ENCODE measurements around the gene LENG9. TPM values are rescaled to one million over a fixed set of nuclear protein-coding genes. Genes with fewer than 3 reads are reported as not detected.

LENG9 gene
- total RNA-seq, 1 donor from 2014 or later, result 3.7 TPM

DNA sequence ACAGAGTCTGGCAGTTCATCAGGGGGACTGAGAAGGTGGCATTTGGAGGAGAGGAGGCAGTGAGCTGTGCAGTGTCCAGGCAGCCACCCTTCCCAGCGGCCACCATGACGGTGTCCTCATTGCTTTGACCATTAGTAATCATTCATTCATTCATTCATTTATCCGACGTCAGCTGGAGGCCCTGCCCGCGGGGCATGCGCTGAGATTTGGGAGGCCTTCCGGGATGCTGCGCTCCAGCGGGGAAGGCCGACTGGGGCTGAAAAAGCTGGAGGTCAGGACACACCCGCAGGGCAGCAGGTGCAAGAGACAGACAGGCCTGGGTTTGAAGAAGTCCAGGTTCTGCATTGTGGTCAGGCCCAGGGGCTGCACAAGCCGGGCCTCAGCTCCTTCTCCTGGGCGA is 39.4 kb downstream of the LENG9 start:
- DNase-seq (ENCODE audit: low read depth), result no peak
- Mint-ChIP-seq H3K4me1 (ENCODE audit: low read depth, unreplicated experiment) (peaks cover 7% of the 10 kb centered on the region), H3K4me3 (ENCODE audit: unreplicated experiment) (no peak overlapping the region), H3K9me3 (ENCODE audit: unreplicated experiment) (no peaks in the 10 kb centered on the region), H3K27ac (ENCODE audit: unreplicated experiment) (no peak overlapping the region), H3K36me3 (ENCODE audit: low read depth, unreplicated experiment) (no peaks in the 10 kb centered on the region), H3K27me3 (ENCODE audit: low read depth, unreplicated experiment) (peaks cover 2% of the 10 kb centered on the region)
- Histone ChIP-seq H3K79me2 (ENCODE audit: insufficient read depth, low read length) (no peaks in the 10 kb centered on the region), H2AFZ (ENCODE audit: low read depth, low read length) (no peak overlapping the region), H3K27me3 (ENCODE audit: insufficient read depth, low read length) (peaks cover 17% of the 10 kb centered on the region), H3K4me1 (ENCODE audit: insufficient read depth, low read length) (no peaks in the 10 kb centered on the region), H3K4me3 (ENCODE audit: insufficient read depth, low read depth, low read length) (no peak overlapping the region), H4K20me1 (ENCODE audit: insufficient read depth, low read length) (no peaks in the 10 kb centered on the region), H3K36me3 (ENCODE audit: insufficient read depth, low read length) (no peaks in the 10 kb centered on the region), H3K9me3 (ENCODE audit: insufficient read depth, low read depth, low read length) (no peaks in the 10 kb centered on the region), H3K4me2 (ENCODE audit: low read length) (no peak overlapping the region), H3K9ac (ENCODE audit: low read length) (no peak overlapping the region), H3K27ac (ENCODE audit: low read depth, low read length) (no peak overlapping the region)
- no peak for FAIRE-seq
- no peak for TF ChIP-seq EZH2 (IDR thresholded peaks at IDR 0.05; ENCODE audit: insufficient read depth, low read length)
- TF ChIP-seq, protein P1, sequence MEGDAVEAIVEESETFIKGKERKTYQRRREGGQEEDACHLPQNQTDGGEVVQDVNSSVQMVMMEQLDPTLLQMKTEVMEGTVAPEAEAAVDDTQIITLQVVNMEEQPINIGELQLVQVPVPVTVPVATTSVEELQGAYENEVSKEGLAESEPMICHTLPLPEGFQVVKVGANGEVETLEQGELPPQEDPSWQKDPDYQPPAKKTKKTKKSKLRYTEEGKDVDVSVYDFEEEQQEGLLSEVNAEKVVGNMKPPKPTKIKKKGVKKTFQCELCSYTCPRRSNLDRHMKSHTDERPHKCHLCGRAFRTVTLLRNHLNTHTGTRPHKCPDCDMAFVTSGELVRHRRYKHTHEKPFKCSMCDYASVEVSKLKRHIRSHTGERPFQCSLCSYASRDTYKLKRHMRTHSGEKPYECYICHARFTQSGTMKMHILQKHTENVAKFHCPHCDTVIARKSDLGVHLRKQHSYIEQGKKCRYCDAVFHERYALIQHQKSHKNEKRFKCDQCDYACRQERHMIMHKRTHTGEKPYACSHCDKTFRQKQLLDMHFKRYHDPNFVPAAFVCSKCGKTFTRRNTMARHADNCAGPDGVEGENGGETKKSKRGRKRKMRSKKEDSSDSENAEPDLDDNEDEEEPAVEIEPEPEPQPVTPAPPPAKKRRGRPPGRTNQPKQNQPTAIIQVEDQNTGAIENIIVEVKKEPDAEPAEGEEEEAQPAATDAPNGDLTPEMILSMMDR (IDR thresholded peaks at IDR 0.05; ENCODE audit: insufficient read depth, low read depth, low read length), result no peak

DNA sequence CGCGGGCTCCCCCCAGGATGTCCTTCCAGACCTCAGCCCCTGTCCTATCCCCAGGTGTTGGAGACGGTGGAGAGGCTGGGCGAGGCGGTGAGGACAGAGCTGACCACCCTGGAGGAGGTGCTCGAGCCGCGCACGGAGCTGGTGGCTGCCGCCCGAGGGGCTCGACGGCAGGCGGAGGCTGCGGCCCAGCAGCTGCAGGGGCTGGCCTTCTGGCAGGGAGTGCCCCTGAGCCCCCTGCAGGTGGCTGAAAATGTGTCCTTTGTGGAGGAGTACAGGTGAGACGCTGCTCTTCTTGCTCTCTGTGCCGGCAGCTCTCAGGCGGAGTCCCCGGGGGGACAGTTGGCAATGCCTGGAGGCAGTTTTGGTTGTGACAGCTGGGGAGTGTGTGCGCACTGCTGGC is 41.4 kb downstream of the LENG9 start:
- H2AFZ ChIP-seq (ENCODE audit: low read depth, low read length), result no peak overlapping the region
- Mint-ChIP-seq H3K9me3 (ENCODE audit: unreplicated experiment) (no peaks in the 10 kb centered on the region), H3K36me3 (ENCODE audit: low read depth, unreplicated experiment) (no peaks in the 10 kb centered on the region), H3K4me1 (ENCODE audit: low read depth, unreplicated experiment) (peaks cover 14% of the 10 kb centered on the region), H3K4me3 (ENCODE audit: unreplicated experiment) (no peak overlapping the region), H3K27ac (ENCODE audit: unreplicated experiment) (no peak overlapping the region), H3K27me3 (ENCODE audit: low read depth, unreplicated experiment) (peaks cover 4% of the 10 kb centered on the region)
- H3K4me3 ChIP-seq (ENCODE audit: insufficient read depth, low read depth, low read length), result no peak overlapping the region
- H4K20me1 ChIP-seq (ENCODE audit: insufficient read depth, low read length), result no peaks in the 10 kb centered on the region
- no peaks in the 10 kb centered on the region for H3K4me1 ChIP-seq (ENCODE audit: insufficient read depth, low read length)
- H3K9ac ChIP-seq (ENCODE audit: low read length), result no peak overlapping the region
- H3K79me2 ChIP-seq (ENCODE audit: insufficient read depth, low read length), result no peaks in the 10 kb centered on the region
- DNase-seq (ENCODE audit: low read depth) (no peak), FAIRE-seq (no peak)
- no peaks in the 10 kb centered on the region for H3K36me3 ChIP-seq (ENCODE audit: insufficient read depth, low read length)
- peaks cover 25% of the 10 kb centered on the region for H3K27me3 ChIP-seq (ENCODE audit: insufficient read depth, low read length)
- H3K27ac ChIP-seq (ENCODE audit: low read depth, low read length), result no peak overlapping the region
- no peaks in the 10 kb centered on the region for H3K9me3 ChIP-seq (ENCODE audit: insufficient read depth, low read depth, low read length)
- TF ChIP-seq, protein P1 (IDR thresholded peaks at IDR 0.05; ENCODE audit: insufficient read depth, low read depth, low read length), result no peak
- no peak for TF ChIP-seq EZH2 (IDR thresholded peaks at IDR 0.05; ENCODE audit: insufficient read depth, low read length)
- no peak overlapping the region for H3K4me2 ChIP-seq (ENCODE audit: low read length)

DNA sequence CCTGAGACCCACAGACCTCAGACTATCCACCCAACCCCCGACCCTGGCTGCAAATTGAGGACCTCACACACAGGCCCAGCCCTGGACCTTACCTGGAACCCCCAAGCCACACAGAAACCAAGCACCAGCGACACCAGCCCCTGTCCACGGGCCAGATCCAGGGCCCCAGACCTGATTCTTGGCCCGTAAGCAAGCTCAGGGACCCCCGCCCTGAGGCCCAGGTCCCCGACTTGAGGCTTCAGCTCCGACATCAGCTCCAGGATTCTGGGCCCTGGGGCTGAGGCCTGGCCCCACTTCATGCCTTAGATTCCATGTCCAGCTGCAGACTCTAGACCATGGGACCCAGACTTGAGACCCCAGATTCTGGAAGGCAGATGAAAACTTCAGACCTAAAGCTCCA is 42.1 kb downstream of the LENG9 start:
- Histone ChIP-seq H3K27me3 (ENCODE audit: insufficient read depth, low read length) (peaks cover 31% of the 10 kb centered on the region), H3K4me3 (ENCODE audit: insufficient read depth, low read depth, low read length) (no peak overlapping the region), H3K27ac (ENCODE audit: low read depth, low read length) (no peak overlapping the region), H3K4me1 (ENCODE audit: insufficient read depth, low read length) (no peaks in the 10 kb centered on the region), H3K9ac (ENCODE audit: low read length) (no peak overlapping the region), H4K20me1 (ENCODE audit: insufficient read depth, low read length) (no peaks in the 10 kb centered on the region), H3K4me2 (ENCODE audit: low read length) (no peak overlapping the region), H2AFZ (ENCODE audit: low read depth, low read length) (no peak overlapping the region), H3K9me3 (ENCODE audit: insufficient read depth, low read depth, low read length) (no peaks in the 10 kb centered on the region), H3K79me2 (ENCODE audit: insufficient read depth, low read length) (no peaks in the 10 kb centered on the region), H3K36me3 (ENCODE audit: insufficient read depth, low read length) (no peaks in the 10 kb centered on the region)
- FAIRE-seq, result no peak
- peaks cover 5% of the 10 kb centered on the region for H3K27me3 Mint-ChIP-seq (ENCODE audit: low read depth, unreplicated experiment)
- no peaks in the 10 kb centered on the region for H3K9me3 Mint-ChIP-seq (ENCODE audit: unreplicated experiment)
- H3K4me3 Mint-ChIP-seq (ENCODE audit: unreplicated experiment), result no peak overlapping the region
- TF ChIP-seq, protein P1 (IDR thresholded peaks at IDR 0.05; ENCODE audit: insufficient read depth, low read depth, low read length), result no peak
- no peak for TF ChIP-seq EZH2 (IDR thresholded peaks at IDR 0.05; ENCODE audit: insufficient read depth, low read length)
- peak overlapping the region; percentile 62 for H3K27ac Mint-ChIP-seq (ENCODE audit: unreplicated experiment)
- peaks cover 14% of the 10 kb centered on the region for H3K4me1 Mint-ChIP-seq (ENCODE audit: low read depth, unreplicated experiment)
- H3K36me3 Mint-ChIP-seq (ENCODE audit: low read depth, unreplicated experiment), result no peaks in the 10 kb centered on the region
- no peak for DNase-seq (ENCODE audit: low read depth)
